IPS-NIHi7 (cell line): ENCODE results near the gene LRRC4B.
"Not testable (repeated sequence)": the region's sequence is repeated elsewhere in the genome, so short reads cannot be mapped to it uniquely, and the experiment has no call there.

ENCODE experiments used
- DNase-seq: peaks from one replicate; pipeline ENCODE4 v3.0.0; 2012; ENCODE audit warnings: mixed read lengths; ENCODE audit errors: extremely low spot score

Gene LRRC4B

GRCh38 chr19:50567882-50568727 is at the start of gene LRRC4B:
TSS of gene LRRC4B (minus strand) at chr19:50568435. CDS start at chr19:50548838, 19,597 bp downstream.
- peak; percentile 61 for DNase-seq

GRCh38 chr19:50612504-50613404 is 44.5 kb upstream of the LRRC4B start:
- DNase-seq: not testable (repeated sequence)

- DNase-seq: peak; percentile 95
These were observed 39.9 kb upstream of the LRRC4B start for GRCh38 chr19:50607874-50608785.

- no peak for DNase-seq
These were observed 39.2 kb upstream of the LRRC4B start for GRCh38 chr19:50607388-50607787.

GRCh38 chr19:50606059-50606836 is 38.0 kb upstream of the LRRC4B start:
- DNase-seq: not testable (repeated sequence)

GRCh38 chr19:50604264-50605073 is 36.2 kb upstream of the LRRC4B start:
- not testable (repeated sequence) for DNase-seq

GRCh38 chr19:50602935-50603334 is 34.7 kb upstream of the LRRC4B start:
- DNase-seq: no peak

- no peak for DNase-seq
These were observed 34.3 kb upstream of the LRRC4B start for GRCh38 chr19:50602496-50602895.

- DNase-seq: no peak
These were observed 33.8 kb upstream of the LRRC4B start for GRCh38 chr19:50602089-50602422.

- DNase-seq: no peak
These were observed 33.3 kb upstream of the LRRC4B start for GRCh38 chr19:50601407-50602088.

- peak; percentile 10 for DNase-seq
These were observed 31.2 kb upstream of the LRRC4B start for GRCh38 chr19:50599427-50599826.

- no peak for DNase-seq
These were observed 22.0 kb upstream of the LRRC4B start for GRCh38 chr19:50590191-50590590.

GRCh38 chr19:50581795-50582660 is 13.8 kb upstream of the LRRC4B start:
- not testable (repeated sequence) for DNase-seq

- peak; percentile 2 for DNase-seq
These were observed 12.9 kb upstream of the LRRC4B start for GRCh38 chr19:50580970-50581634.

GRCh38 chr19:50580240-50580639 is 12.0 kb upstream of the LRRC4B start:
- DNase-seq: no peak

- not testable (repeated sequence) for DNase-seq
These were observed 8.5 kb upstream of the LRRC4B start for GRCh38 chr19:50576769-50577168.

- DNase-seq: peak; percentile 0
These were observed 5.7 kb upstream of the LRRC4B start for GRCh38 chr19:50573741-50574461.
